ENCODE measurements around the gene HSPA12B. TPM values are rescaled to one million over a fixed set of nuclear protein-coding genes. Genes with fewer than 3 reads are reported as not detected.
A peak's percentile ranks its signal among the peaks of the same experiment; 100 is the strongest.

HSPA12B gene
- total and polyA plus RNA-seq, 9 of the 15 experiments (the other 6 are each of a cell fraction or from before 2014, with no cell fraction given), result 0.03 to 0.07 TPM; not detected in 7

- TF ChIP-seq, protein P1, sequence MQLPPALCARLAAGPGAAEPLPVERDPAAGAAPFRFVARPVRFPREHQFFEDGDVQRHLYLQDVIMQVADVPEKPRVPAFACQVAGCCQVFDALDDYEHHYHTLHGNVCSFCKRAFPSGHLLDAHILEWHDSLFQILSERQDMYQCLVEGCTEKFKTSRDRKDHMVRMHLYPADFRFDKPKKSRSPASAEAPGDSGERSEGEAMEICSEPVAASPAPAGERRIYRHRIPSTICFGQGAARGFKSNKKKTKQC (CRISPR knock-in tag; IDR thresholded peaks at IDR 0.05), result no peak
- no peak for TF ChIP-seq CBFA2T2 (conservative IDR thresholded peaks at IDR 0.05)
- no peak for TF ChIP-seq DDX20 (tag; IDR thresholded peaks at IDR 0.05; ENCODE audit: low read depth)
- TF ChIP-seq ZNF143 (CRISPR knock-in tag; IDR thresholded peaks at IDR 0.05), result peak; percentile 91
- TF ChIP-seq ZNF766 (CRISPR knock-in tag; conservative IDR thresholded peaks at IDR 0.05), result peak; percentile 66; the same call in 1 of the 2 replicates
- no peak for TF ChIP-seq ZNF41 (CRISPR knock-in tag; conservative IDR thresholded peaks at IDR 0.05)
- TF ChIP-seq PHB2 (IDR thresholded peaks at IDR 0.05; ENCODE audit: low read depth), result no peak
- TF ChIP-seq MEIS2 (IDR thresholded peaks at IDR 0.05; ENCODE audit: partially characterized antibody), result no peak
- no peak for TF ChIP-seq ZC3H4 (CRISPR knock-in tag; IDR thresholded peaks at IDR 0.05; ENCODE audit: borderline replicate concordance)
- no peak for TF ChIP-seq CBX5 (IDR thresholded peaks at IDR 0.05; ENCODE audit: borderline replicate concordance, low read depth)
- no peak for TF ChIP-seq MCM3 (IDR thresholded peaks at IDR 0.05)
- no peak for TF ChIP-seq CHD1 (IDR thresholded peaks at IDR 0.05; ENCODE audit: low read length)
- no peak for TF ChIP-seq ZC3H11A (IDR thresholded peaks at IDR 0.05; ENCODE audit: low read depth, low read length)
- TF ChIP-seq, protein P2, sequence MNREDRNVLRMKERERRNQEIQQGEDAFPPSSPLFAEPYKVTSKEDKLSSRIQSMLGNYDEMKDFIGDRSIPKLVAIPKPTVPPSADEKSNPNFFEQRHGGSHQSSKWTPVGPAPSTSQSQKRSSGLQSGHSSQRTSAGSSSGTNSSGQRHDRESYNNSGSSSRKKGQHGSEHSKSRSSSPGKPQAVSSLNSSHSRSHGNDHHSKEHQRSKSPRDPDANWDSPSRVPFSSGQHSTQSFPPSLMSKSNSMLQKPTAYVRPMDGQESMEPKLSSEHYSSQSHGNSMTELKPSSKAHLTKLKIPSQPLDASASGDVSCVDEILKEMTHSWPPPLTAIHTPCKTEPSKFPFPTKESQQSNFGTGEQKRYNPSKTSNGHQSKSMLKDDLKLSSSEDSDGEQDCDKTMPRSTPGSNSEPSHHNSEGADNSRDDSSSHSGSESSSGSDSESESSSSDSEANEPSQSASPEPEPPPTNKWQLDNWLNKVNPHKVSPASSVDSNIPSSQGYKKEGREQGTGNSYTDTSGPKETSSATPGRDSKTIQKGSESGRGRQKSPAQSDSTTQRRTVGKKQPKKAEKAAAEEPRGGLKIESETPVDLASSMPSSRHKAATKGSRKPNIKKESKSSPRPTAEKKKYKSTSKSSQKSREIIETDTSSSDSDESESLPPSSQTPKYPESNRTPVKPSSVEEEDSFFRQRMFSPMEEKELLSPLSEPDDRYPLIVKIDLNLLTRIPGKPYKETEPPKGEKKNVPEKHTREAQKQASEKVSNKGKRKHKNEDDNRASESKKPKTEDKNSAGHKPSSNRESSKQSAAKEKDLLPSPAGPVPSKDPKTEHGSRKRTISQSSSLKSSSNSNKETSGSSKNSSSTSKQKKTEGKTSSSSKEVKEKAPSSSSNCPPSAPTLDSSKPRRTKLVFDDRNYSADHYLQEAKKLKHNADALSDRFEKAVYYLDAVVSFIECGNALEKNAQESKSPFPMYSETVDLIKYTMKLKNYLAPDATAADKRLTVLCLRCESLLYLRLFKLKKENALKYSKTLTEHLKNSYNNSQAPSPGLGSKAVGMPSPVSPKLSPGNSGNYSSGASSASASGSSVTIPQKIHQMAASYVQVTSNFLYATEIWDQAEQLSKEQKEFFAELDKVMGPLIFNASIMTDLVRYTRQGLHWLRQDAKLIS (CRISPR knock-in tag; IDR thresholded peaks at IDR 0.05), result no peak
- TF ChIP-seq POLR3A (IDR thresholded peaks at IDR 0.05; ENCODE audit: borderline replicate concordance, extremely low read depth, insufficient read depth, insufficient read length), result no peak
- TF ChIP-seq ESRRB (CRISPR knock-in tag; IDR thresholded peaks at IDR 0.05; ENCODE audit: borderline replicate concordance), result no peak
- TF ChIP-seq POLR2AphosphoS2 (IDR thresholded peaks at IDR 0.05; ENCODE audit: low read length), result 0 out of 2 replicates have a peak, but pooled peaks have one; percentile 64
- TF ChIP-seq ZNF24 (IDR thresholded peaks at IDR 0.05), result no peak
- TF ChIP-seq CBX3 (IDR thresholded peaks at IDR 0.05; ENCODE audit: borderline replicate concordance in 1 of 2, low read length in 2 of 2), result no peak
- TF ChIP-seq SAFB (IDR thresholded peaks at IDR 0.05; ENCODE audit: borderline replicate concordance, low read depth, low read length), result no peak
- no peak for TF ChIP-seq CXXC5 (CRISPR knock-in tag; IDR thresholded peaks at IDR 0.05)
- TF ChIP-seq, protein P3, sequence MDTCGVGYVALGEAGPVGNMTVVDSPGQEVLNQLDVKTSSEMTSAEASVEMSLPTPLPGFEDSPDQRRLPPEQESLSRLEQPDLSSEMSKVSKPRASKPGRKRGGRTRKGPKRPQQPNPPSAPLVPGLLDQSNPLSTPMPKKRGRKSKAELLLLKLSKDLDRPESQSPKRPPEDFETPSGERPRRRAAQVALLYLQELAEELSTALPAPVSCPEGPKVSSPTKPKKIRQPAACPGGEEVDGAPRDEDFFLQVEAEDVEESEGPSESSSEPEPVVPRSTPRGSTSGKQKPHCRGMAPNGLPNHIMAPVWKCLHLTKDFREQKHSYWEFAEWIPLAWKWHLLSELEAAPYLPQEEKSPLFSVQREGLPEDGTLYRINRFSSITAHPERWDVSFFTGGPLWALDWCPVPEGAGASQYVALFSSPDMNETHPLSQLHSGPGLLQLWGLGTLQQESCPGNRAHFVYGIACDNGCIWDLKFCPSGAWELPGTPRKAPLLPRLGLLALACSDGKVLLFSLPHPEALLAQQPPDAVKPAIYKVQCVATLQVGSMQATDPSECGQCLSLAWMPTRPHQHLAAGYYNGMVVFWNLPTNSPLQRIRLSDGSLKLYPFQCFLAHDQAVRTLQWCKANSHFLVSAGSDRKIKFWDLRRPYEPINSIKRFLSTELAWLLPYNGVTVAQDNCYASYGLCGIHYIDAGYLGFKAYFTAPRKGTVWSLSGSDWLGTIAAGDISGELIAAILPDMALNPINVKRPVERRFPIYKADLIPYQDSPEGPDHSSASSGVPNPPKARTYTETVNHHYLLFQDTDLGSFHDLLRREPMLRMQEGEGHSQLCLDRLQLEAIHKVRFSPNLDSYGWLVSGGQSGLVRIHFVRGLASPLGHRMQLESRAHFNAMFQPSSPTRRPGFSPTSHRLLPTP (IDR thresholded peaks at IDR 0.05; ENCODE audit: borderline replicate concordance, extremely low read depth, insufficient read length), result no peak
- TF ChIP-seq CBFA2T3 (IDR thresholded peaks at IDR 0.05), result no peak
Measured at GRCh38 chr20:3781153-3781910, 48.8 kb downstream of the HSPA12B start, which contains the start of gene SPEF1 (continued).

Data from K562 (cell line).